A673 (cell line): ENCODE results near the gene LPIN2. TPM values are rescaled to one million over a fixed set of nuclear protein-coding genes. Genes with fewer than 3 reads are reported as not detected.

Experiments used
- BruUV-seq: library from RNA; stranded (reverse); fragments of 400-500 nt; replicated peaks from 2 replicates; lab custom pipeline; 2021; lab: Mats Ljungman, UMichigan
- CTCF ChIA-PET: fragments of 300-600 bp; sonication (Branson Sonifier 250); formaldehyde crosslinking; loops from one replicate; lab custom pipeline; 2022; ENCODE audit warnings: antibody characterized with exemption; lab: Charles Lee
- POLR2A ChIA-PET: fragments of 300-600 bp; sonication (Branson Sonifier 250); formaldehyde crosslinking; loops from one replicate; lab custom pipeline; 2022; ENCODE audit warnings: antibody characterized with exemption; ENCODE audit not compliant: low non-redundant PET; lab: Charles Lee
- DNase-seq: peaks from one replicate; pipeline ENCODE4 v3.0.0-alpha.2; 2015; ENCODE audit warnings: low spot score
- H3K27ac ChIP-seq: fragments of 200-600 bp; sonication (generic); 2 replicates; pipeline ENCODE4 v1.5.1; 2016; ENCODE audit warnings: mixed run types, low read depth, mild to moderate bottlenecking, mixed read lengths, antibody characterized with exemption, low read length; ENCODE audit not compliant: poor library complexity, severe bottlenecking
- H3K27me3 ChIP-seq: fragments of 200-600 bp; sonication (generic); replicated peaks from 2 replicates; pipeline ENCODE4 v1.6.1; 2017; ENCODE audit warnings: mixed run types, low read depth, mild to moderate bottlenecking, mixed read lengths, antibody characterized with exemption, low read length; ENCODE audit not compliant: insufficient read depth, poor library complexity
- H3K36me3 ChIP-seq: fragments of 200-600 bp; sonication (generic); 2 replicates; pipeline ENCODE4 v1.6.1; 2016; ENCODE audit warnings: mixed run types, mild to moderate bottlenecking, mixed read lengths, antibody characterized with exemption, low read length; ENCODE audit not compliant: insufficient read depth, poor library complexity, severe bottlenecking
- H3K4me1 ChIP-seq: fragments of 200-600 bp; sonication (generic); 2 replicates; pipeline ENCODE4 v1.6.1; 2017; ENCODE audit warnings: mixed run types, mild to moderate bottlenecking, mixed read lengths, antibody characterized with exemption, low read length; ENCODE audit not compliant: insufficient read depth, poor library complexity, severe bottlenecking
- H3K4me3 ChIP-seq: fragments of 200-600 bp; sonication (generic); 2 replicates; pipeline ENCODE4 v1.5.1; 2016; ENCODE audit warnings: low read depth, mixed run types, mild to moderate bottlenecking, mixed read lengths, low read length; ENCODE audit not compliant: poor library complexity, severe bottlenecking
- H3K9me3 ChIP-seq: fragments of 200-600 bp; sonication (generic); 2 replicates; pipeline ENCODE4 v1.6.1; 2016; ENCODE audit warnings: mixed run types, low read depth, mild to moderate bottlenecking, mixed read lengths, antibody characterized with exemption, low read length; ENCODE audit not compliant: poor library complexity, severe bottlenecking
- CTCF ChIP-seq: fragments of 300-800, 200-600 bp; sonication (generic); conservative IDR thresholded peaks from 2 replicates; pipeline ENCODE4 v1.5.1; 2017; ENCODE audit warnings: low read depth, mild to moderate bottlenecking, antibody characterized with exemption, low read length, moderate library complexity, mixed read lengths
- EZH2 ChIP-seq: fragments of 200-600 bp; sonication (generic); IDR thresholded peaks from 2 replicates; pipeline ENCODE4 v1.6.1; 2017; ENCODE audit warnings: borderline replicate concordance, low read depth, mild to moderate bottlenecking, mixed read lengths, antibody characterized with exemption, low read length; ENCODE audit not compliant: poor library complexity, severe bottlenecking
- intact Hi-C: fragments of 100-400 bp; cut with micrococcal nuclease; formaldehyde crosslinking; loops from one replicate; pipeline ENCODE4 v1.10.0; 2022; ENCODE audit not compliant: unreplicated experiment
- total RNA-seq: library from RNA; stranded (reverse); gene quantifications from 2 replicates; pipeline ENCODE4 v1.2.3, GENCODE V29; 2021

LPIN2 gene
- total RNA-seq, 1 experiment from 2014 or later = 22.5 TPM

DNA sequence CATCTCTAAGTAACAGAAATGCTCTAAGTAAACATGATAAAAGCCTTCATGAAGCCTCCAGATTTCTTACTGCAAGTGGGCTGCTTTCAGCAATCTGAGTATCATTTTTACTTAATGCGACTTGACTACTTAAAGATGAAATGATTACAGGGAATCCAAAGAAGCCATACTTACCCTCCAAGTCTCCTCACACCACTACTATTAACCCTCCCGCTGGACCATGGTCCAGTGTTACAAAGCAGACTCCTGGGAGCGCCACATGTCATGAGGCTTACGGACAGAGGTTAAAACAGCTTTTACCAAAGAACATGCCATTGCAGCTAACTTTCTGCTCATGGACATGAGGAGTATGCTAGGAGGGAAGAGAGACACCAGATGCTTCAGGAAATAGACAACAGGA, 46.4 kb downstream of the LPIN2 start:
- H3K4me3 ChIP-seq = no peak overlapping the region
- CTCF ChIA-PET = no interaction called here
- POLR2A ChIA-PET = no interaction called here
- no peaks in the 10 kb centered on the region for H3K36me3 ChIP-seq
- no TSS peak for BruUV-seq
- no peaks in the 10 kb centered on the region for H3K9me3 ChIP-seq
- intact Hi-C loops = no loop called here
- H3K27ac ChIP-seq = no peak overlapping the region
- peaks cover 46% of the 10 kb centered on the region for H3K4me1 ChIP-seq
- no peak for TF ChIP-seq EZH2
- TF ChIP-seq CTCF = no peak
- DNase-seq = no peak
- no peaks in the 10 kb centered on the region for H3K27me3 ChIP-seq

- DNase-seq = no peak
- no peak overlapping the region for H3K4me3 ChIP-seq
- no peaks in the 10 kb centered on the region for H3K27me3 ChIP-seq
- intact Hi-C loops = no loop called here
- no peak for TF ChIP-seq CTCF
- TF ChIP-seq EZH2 = no peak
- peaks cover 48% of the 10 kb centered on the region for H3K4me1 ChIP-seq
- BruUV-seq = no TSS peak
- no peaks in the 10 kb centered on the region for H3K36me3 ChIP-seq
- no peaks in the 10 kb centered on the region for H3K9me3 ChIP-seq
- POLR2A ChIA-PET = no interaction called here
- H3K27ac ChIP-seq = no peak overlapping the region
- CTCF ChIA-PET = no interaction called here
These were observed 47.1 kb downstream of the LPIN2 start for GRCh38 chr18:2965797-2966196.

DNA sequence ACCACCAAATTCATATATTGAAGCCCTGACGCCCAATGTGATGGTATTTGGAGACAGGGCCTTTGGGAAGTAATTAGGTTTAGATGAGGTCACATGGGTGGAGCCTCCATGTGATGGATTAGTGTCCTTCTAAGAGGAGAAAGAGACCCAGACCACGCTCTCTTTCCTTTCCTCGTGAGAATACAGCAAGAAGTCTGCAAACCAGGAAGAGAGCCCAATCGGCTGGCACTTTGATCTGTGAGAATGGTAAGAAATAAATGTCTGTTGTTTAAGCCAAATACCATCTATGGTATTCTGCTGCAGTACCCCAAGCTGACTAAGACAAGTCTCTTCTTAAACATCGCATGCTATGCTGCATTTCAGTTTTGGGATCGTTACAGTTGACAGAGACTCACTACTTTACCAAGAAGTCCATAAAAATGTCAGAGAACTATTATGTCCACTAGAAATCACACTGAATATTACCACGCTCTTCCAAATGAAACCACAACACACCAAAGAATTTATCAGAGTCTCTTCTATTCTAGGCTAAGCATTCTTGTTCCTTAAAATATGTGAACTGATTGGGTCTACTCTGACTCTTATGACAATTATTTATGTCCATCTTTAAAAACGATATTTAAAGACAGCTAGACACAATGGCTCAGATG, 48.5 kb downstream of the LPIN2 start:
- Histone ChIP-seq H3K27ac (no peak overlapping the region), H3K9me3 (no peaks in the 10 kb centered on the region), H3K27me3 (no peaks in the 10 kb centered on the region), H3K4me3 (no peak overlapping the region), H3K36me3 (no peaks in the 10 kb centered on the region), H3K4me1 (peaks cover 35% of the 10 kb centered on the region)
- intact Hi-C loops = no loop called here
- no peak for DNase-seq
- BruUV-seq = no TSS peak
- ChIA-PET POLR2A (no interaction called here), CTCF (no interaction called here)
- TF ChIP-seq CTCF (no peak), EZH2 (no peak)

Other genes with a start within 250 kb of the LPIN2 start
- 22.9 and 23.4 TPM in 2 replicates for gene EMILIN2, start 166.1 kb downstream of the LPIN2 start, total RNA-seq
- 0.37 and 0.46 TPM in 2 replicates for gene MYOM1, start 206.8 kb upstream of the LPIN2 start, total RNA-seq
- gene MYL12A, start 234.7 kb upstream of the LPIN2 start, total RNA-seq = 298 and 357 TPM in 2 replicates
- 303 and 389 TPM in 2 replicates for gene MYL12B, start 249.0 kb upstream of the LPIN2 start, total RNA-seq